ENCODE measurements around the gene TSPY1. TPM values are rescaled to one million over a fixed set of nuclear protein-coding genes. Genes with fewer than 3 reads are reported as not detected.

The TSPY1 gene, protein sequence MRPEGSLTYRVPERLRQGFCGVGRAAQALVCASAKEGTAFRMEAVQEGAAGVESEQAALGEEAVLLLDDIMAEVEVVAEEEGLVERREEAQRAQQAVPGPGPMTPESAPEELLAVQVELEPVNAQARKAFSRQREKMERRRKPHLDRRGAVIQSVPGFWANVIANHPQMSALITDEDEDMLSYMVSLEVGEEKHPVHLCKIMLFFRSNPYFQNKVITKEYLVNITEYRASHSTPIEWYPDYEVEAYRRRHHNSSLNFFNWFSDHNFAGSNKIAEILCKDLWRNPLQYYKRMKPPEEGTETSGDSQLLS
- total RNA-seq = not detected in 2 replicates

DNA sequence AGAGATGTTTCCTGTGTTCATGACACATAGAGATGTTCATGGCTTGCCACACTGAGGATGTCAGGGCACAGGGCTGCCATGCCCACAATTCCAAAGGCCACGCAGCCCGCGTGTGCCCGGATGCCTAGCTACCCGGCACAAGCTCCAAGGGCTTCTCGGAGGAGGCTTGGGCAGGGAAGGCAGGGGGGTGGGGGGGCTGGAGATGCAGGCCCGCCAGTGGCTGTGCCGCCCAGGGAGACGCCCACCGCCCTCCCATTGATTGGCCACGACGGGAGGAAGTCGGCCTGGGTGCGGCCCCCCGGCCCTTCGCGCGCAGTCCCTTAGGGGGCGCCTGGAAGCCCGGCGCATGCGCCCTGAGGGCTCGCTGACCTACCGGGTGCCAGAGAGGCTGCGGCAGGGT, at the start of gene TSPY1:
Gene TSPY1 (plus strand): TSS at position 301 of the 400 bp plus-strand sequence. CDS start 46 bp downstream, at position 347.

GRCh38 chrY:9486967-9487366, 20.2 kb downstream of the TSPY1 start, which contains the start of gene TSPY9:
TSPY9 (plus strand) TSS chrY:9487267; CDS start chrY:9487313, 46 bp downstream.

Other genes starting within 250 kb of the TSPY1 start
- not detected in 2 replicates for gene TSPY4, start 129.5 kb upstream of the TSPY1 start, total RNA-seq
- not detected in 2 replicates for gene TSPY8, start 109.2 kb upstream of the TSPY1 start, total RNA-seq
- not detected in 2 replicates for gene TSPY3, start 68.5 kb upstream of the TSPY1 start, total RNA-seq
- not detected in 2 replicates for gene TSPY9, start 20.3 kb downstream of the TSPY1 start, total RNA-seq
- gene TSPY10, start 60.9 kb downstream of the TSPY1 start, total RNA-seq = not detected in 2 replicates